Activated naive CD8-positive, alpha-beta T cell treated with anti-CD3 and anti-CD28 coated beads, Interleukin-2, amount 50 U/mL, for 24 hours (primary cell): ENCODE data around the gene GRK1.

Experiments
- ATAC-seq: fragments of 150-1000 bp; cut with Tn5 transposase; one replicate; pipeline ENCODE4 v1.10.0; 2021
- DNase-seq: peaks from one replicate; pipeline ENCODE4 v3.0.0; 2021
- H3K27ac Mint-ChIP-seq: one replicate; pipeline ENCODE4 v1.8.0; 2021; ENCODE audit warnings: mild to moderate bottlenecking, mixed read lengths
- H3K27me3 Mint-ChIP-seq: one replicate; pipeline ENCODE4 v1.8.0; 2021; ENCODE audit warnings: mixed read lengths
- H3K36me3 Mint-ChIP-seq: one replicate; pipeline ENCODE4 v1.8.0; 2021; ENCODE audit warnings: low read depth, mixed read lengths
- H3K4me1 Mint-ChIP-seq: one replicate; pipeline ENCODE4 v1.8.0; 2021; ENCODE audit warnings: mixed read lengths
- H3K4me3 Mint-ChIP-seq: one replicate; pipeline ENCODE4 v1.8.0; 2021; ENCODE audit warnings: mild to moderate bottlenecking, moderate library complexity, mixed read lengths
- H3K9me3 Mint-ChIP-seq: one replicate; pipeline ENCODE4 v1.8.0; 2021; ENCODE audit warnings: mixed read lengths

The GRK1 gene

DNA sequence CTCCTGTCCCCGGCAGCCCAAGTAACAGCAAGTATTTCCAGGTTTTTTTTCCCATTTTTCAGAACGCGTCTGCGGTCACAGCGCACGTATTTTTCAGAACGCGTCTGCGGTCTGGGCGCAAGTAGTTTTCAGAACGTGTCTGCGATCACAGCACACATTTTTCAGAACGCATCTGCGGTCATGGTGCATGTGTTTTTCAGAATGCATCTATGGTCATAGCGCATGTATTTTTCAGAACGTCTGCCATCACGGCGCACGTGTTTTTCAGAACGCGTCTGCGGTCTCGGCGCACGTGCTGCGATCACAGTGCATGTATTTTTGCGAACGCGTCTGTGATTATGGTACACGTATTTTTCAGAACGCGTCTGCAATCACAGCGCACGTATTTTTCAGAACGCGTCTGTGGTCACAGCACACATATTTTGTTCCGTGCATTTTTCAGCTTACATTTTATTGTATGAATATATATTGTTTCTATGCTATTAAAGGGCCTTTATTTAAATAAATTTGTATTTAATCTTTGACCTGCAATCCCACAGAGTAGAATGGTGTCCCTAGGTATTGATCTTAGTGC, 28.8 kb upstream of the GRK1 start:
- H3K9me3 Mint-ChIP-seq, result no peaks in the 10 kb centered on the region
- no peak overlapping the region for H3K27ac Mint-ChIP-seq
- peaks cover 11% of the 10 kb centered on the region for H3K4me1 Mint-ChIP-seq
- peaks cover 71% of the 10 kb centered on the region for H3K36me3 Mint-ChIP-seq
- no peaks in the 10 kb centered on the region for H3K27me3 Mint-ChIP-seq
- ATAC-seq (no peak), DNase-seq (no peak)
- H3K4me3 Mint-ChIP-seq, result no peak overlapping the region

DNA sequence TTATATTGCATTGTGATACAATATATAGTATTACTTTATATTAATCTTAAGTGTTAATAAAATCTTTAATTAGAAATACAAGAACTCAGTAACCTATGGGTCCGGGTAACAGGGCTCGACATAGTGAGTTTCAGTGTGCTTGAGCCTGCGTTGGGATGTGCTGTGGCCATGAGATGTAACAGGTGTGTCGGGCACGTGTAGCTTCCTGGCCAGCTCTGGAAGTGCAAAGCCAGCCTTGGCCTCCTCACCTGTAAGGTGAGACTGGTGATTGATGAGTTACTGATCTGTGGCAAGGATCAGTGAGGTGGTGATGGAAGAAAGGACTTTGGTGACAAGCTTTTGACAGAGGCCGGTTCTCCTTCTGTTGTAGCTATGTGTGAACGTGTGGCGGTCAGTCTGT, 28.2 kb upstream of the GRK1 start:
- Mint-ChIP-seq H3K27ac (no peak overlapping the region), H3K36me3 (peaks cover 65% of the 10 kb centered on the region), H3K4me3 (no peak overlapping the region), H3K27me3 (no peaks in the 10 kb centered on the region), H3K9me3 (no peaks in the 10 kb centered on the region), H3K4me1 (peaks cover 9% of the 10 kb centered on the region)
- ATAC-seq, result no peak
- DNase-seq, result no peak

GRCh38 chr13:113639616-113640262, 27.3 kb upstream of the GRK1 start:
- peaks cover 3% of the 10 kb centered on the region for H3K4me1 Mint-ChIP-seq
- ATAC-seq (peak; percentile 24), DNase-seq (no peak)
- peaks cover 56% of the 10 kb centered on the region for H3K36me3 Mint-ChIP-seq
- H3K27ac Mint-ChIP-seq, result no peak overlapping the region
- H3K27me3 Mint-ChIP-seq, result no peaks in the 10 kb centered on the region
- no peaks in the 10 kb centered on the region for H3K9me3 Mint-ChIP-seq
- no peak overlapping the region for H3K4me3 Mint-ChIP-seq

DNA sequence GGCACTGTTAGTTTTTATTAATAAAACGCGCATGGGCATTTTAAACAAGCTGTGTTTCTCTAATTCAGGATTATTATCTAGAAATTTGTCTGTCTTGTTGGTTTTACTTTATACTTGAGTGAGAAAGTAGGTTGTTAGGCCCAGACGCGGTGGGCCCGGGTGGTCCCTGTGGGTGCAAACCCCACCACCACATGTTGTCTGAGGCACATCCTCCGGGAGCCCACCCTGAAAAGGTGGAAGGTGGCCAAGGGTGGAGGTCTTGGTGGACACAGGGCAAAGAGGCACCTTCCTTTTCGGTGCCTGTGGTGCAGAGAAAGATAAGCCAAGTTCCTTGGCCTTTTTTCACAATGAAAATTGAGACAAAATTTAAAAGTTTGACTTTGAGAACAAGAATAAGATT, 25.6 kb upstream of the GRK1 start:
- no peak for DNase-seq
- no peak for ATAC-seq
- H3K9me3 Mint-ChIP-seq, result no peaks in the 10 kb centered on the region
- H3K4me1 Mint-ChIP-seq, result peaks cover 13% of the 10 kb centered on the region
- no peak overlapping the region for H3K27ac Mint-ChIP-seq
- H3K36me3 Mint-ChIP-seq, result peaks cover 47% of the 10 kb centered on the region
- no peak overlapping the region for H3K4me3 Mint-ChIP-seq
- no peaks in the 10 kb centered on the region for H3K27me3 Mint-ChIP-seq

DNA sequence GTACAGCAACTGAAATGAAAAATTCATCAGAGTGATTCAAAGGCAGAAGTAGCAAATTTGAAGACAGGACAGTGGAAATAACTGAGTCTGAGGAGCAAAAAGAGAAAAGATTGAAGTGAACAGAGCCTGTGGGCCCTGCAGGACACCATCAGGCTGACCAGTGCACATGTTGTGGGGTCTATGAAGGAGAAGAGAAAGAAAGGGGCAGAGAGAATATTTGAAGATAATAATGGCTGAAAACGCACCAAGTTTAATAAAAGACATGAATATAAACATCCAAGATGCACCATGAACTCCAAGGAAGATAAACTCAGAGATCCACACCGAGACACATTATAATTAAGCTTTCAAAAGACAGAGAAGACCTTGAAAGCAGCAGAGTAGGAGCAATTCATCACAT, 24.5 kb upstream of the GRK1 start:
- H3K27me3 Mint-ChIP-seq, result no peaks in the 10 kb centered on the region
- ATAC-seq (no peak), DNase-seq (no peak)
- peaks cover 18% of the 10 kb centered on the region for H3K4me1 Mint-ChIP-seq
- no peak overlapping the region for H3K27ac Mint-ChIP-seq
- no peak overlapping the region for H3K4me3 Mint-ChIP-seq
- peaks cover 39% of the 10 kb centered on the region for H3K36me3 Mint-ChIP-seq
- no peaks in the 10 kb centered on the region for H3K9me3 Mint-ChIP-seq

GRCh38 chr13:113643593-113643992, 23.4 kb upstream of the GRK1 start:
- peaks cover 31% of the 10 kb centered on the region for H3K36me3 Mint-ChIP-seq
- no peak for ATAC-seq
- DNase-seq, result no peak
- H3K9me3 Mint-ChIP-seq, result no peaks in the 10 kb centered on the region
- peaks cover 18% of the 10 kb centered on the region for H3K4me1 Mint-ChIP-seq
- H3K27ac Mint-ChIP-seq, result no peak overlapping the region
- no peaks in the 10 kb centered on the region for H3K27me3 Mint-ChIP-seq
- no peak overlapping the region for H3K4me3 Mint-ChIP-seq

- Mint-ChIP-seq H3K27me3 (no peaks in the 10 kb centered on the region), H3K36me3 (peaks cover 24% of the 10 kb centered on the region), H3K27ac (no peak overlapping the region)
Observed at GRCh38 chr13:113644800-113645199, 22.2 kb upstream of the GRK1 start.

GRCh38 chr13:113645329-113645728, 21.7 kb upstream of the GRK1 start:
- H3K4me3 Mint-ChIP-seq, result no peak overlapping the region
- H3K36me3 Mint-ChIP-seq, result peaks cover 19% of the 10 kb centered on the region
- DNase-seq (no peak), ATAC-seq (no peak)
- H3K9me3 Mint-ChIP-seq, result no peaks in the 10 kb centered on the region
- no peak overlapping the region for H3K27ac Mint-ChIP-seq
- peaks cover 18% of the 10 kb centered on the region for H3K4me1 Mint-ChIP-seq
- no peaks in the 10 kb centered on the region for H3K27me3 Mint-ChIP-seq

More at GRCh38 chr13:113644800-113645199, 22.2 kb upstream of the GRK1 start:
- DNase-seq, result no peak
- no peak overlapping the region for H3K4me3 Mint-ChIP-seq
- ATAC-seq, result no peak
- H3K4me1 Mint-ChIP-seq, result peaks cover 18% of the 10 kb centered on the region
- no peaks in the 10 kb centered on the region for H3K9me3 Mint-ChIP-seq

GRCh38 chr13:113646376-113646775, 20.6 kb upstream of the GRK1 start:
- Mint-ChIP-seq H3K9me3 (no peaks in the 10 kb centered on the region), H3K4me1 (peaks cover 18% of the 10 kb centered on the region), H3K36me3 (peaks cover 12% of the 10 kb centered on the region), H3K27me3 (no peaks in the 10 kb centered on the region), H3K27ac (peak overlapping the region; percentile 63), H3K4me3 (peak overlapping the region; percentile 15)
- DNase-seq, result no peak
- ATAC-seq, result no peak

DNA sequence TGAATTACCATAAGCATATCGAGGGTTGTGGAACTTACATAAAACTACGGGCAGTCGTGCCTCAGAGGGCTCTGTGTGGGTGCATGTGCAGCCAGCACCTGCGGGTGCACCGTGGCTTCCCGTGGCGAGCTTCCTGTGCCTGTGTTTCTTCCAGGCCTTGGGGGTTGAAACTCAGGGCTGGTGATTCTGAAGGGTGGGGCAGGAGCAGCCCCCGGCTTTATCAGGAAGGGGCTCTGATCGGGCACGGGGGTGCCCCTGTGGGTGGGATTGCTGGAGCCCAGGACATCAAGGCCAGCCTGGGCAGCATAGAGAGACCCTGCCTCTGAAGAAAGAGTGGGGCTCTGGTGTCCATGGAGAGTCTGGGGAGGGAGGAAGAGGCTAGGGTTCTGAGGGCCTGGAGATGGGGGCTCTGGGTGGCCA, 20.1 kb upstream of the GRK1 start:
- ATAC-seq (peak; percentile 6), DNase-seq (no peak)
- Mint-ChIP-seq H3K36me3 (peaks cover 8% of the 10 kb centered on the region), H3K9me3 (no peaks in the 10 kb centered on the region), H3K4me3 (no peak overlapping the region), H3K27ac (no peak overlapping the region), H3K4me1 (peaks cover 18% of the 10 kb centered on the region), H3K27me3 (no peaks in the 10 kb centered on the region)

GRCh38 chr13:113647351-113648215, 19.4 kb upstream of the GRK1 start:
- Mint-ChIP-seq H3K27me3 (no peaks in the 10 kb centered on the region), H3K36me3 (peaks cover 2% of the 10 kb centered on the region), H3K4me1 (peaks cover 18% of the 10 kb centered on the region), H3K4me3 (peak overlapping the region; percentile 10), H3K9me3 (no peaks in the 10 kb centered on the region), H3K27ac (no peak overlapping the region)
- DNase-seq (no peak), ATAC-seq (peak; percentile 13)

- H3K27ac Mint-ChIP-seq, result no peak overlapping the region
- no peak for DNase-seq
- peaks cover 19% of the 10 kb centered on the region for H3K4me1 Mint-ChIP-seq
- H3K9me3 Mint-ChIP-seq, result no peaks in the 10 kb centered on the region
- ATAC-seq, result no peak
- no peaks in the 10 kb centered on the region for H3K27me3 Mint-ChIP-seq
- H3K36me3 Mint-ChIP-seq, result no peaks in the 10 kb centered on the region
- H3K4me3 Mint-ChIP-seq, result no peak overlapping the region
Observed at GRCh38 chr13:113648216-113648610, 18.8 kb upstream of the GRK1 start.

GRCh38 chr13:113649212-113649611, 17.8 kb upstream of the GRK1 start:
- Mint-ChIP-seq H3K27me3 (no peaks in the 10 kb centered on the region), H3K4me1 (peaks cover 23% of the 10 kb centered on the region), H3K36me3 (no peaks in the 10 kb centered on the region), H3K27ac (no peak overlapping the region), H3K4me3 (no peak overlapping the region), H3K9me3 (no peaks in the 10 kb centered on the region)
- DNase-seq (no peak), ATAC-seq (no peak)

- Mint-ChIP-seq H3K27ac (no peak overlapping the region), H3K9me3 (no peaks in the 10 kb centered on the region), H3K4me1 (peaks cover 25% of the 10 kb centered on the region), H3K27me3 (no peaks in the 10 kb centered on the region), H3K4me3 (no peak overlapping the region), H3K36me3 (no peaks in the 10 kb centered on the region)
- no peak for DNase-seq
- no peak for ATAC-seq
Observed at GRCh38 chr13:113650275-113650674, 16.7 kb upstream of the GRK1 start.

- H3K4me3 Mint-ChIP-seq, result no peak overlapping the region
- peaks cover 20% of the 10 kb centered on the region for H3K4me1 Mint-ChIP-seq
- ATAC-seq (no peak), DNase-seq (no peak)
- H3K27me3 Mint-ChIP-seq, result no peaks in the 10 kb centered on the region
- H3K27ac Mint-ChIP-seq, result no peak overlapping the region
- no peaks in the 10 kb centered on the region for H3K36me3 Mint-ChIP-seq
- H3K9me3 Mint-ChIP-seq, result no peaks in the 10 kb centered on the region
Observed at GRCh38 chr13:113650731-113651148, 16.3 kb upstream of the GRK1 start.
